ENCODE data around the gene B4GALT4. TPM values are rescaled to one million over a fixed set of nuclear protein-coding genes. Genes with fewer than 3 reads are reported as not detected.

B4GALT4 gene
- 25.3 and 30.1 TPM in 2 replicates for total RNA-seq

GRCh38 chr3:119240591-119241434, at the start of gene B4GALT4:
B4GALT4 (minus strand) TSS chr3:119240878; CDS start chr3:119230099, 10,779 bp downstream.

GRCh38 chr3:119173325-119173724, 67.4 kb downstream of the B4GALT4 start, which contains the start of gene UPK1B:
UPK1B (plus strand) TSS chr3:119173598; CDS start chr3:119186742, 13,144 bp downstream.

Other genes starting within 250 kb of the B4GALT4 start
- not detected in 2 replicates for gene IGSF11, start 206.0 kb downstream of the B4GALT4 start, total RNA-seq
- gene TEX55, start 94.7 kb downstream of the B4GALT4 start, total RNA-seq, result not detected in 2 replicates
- 13.0 and 47.5 TPM in 2 replicates for gene UPK1B, start 67.3 kb downstream of the B4GALT4 start, total RNA-seq
- gene ARHGAP31, start 53.5 kb upstream of the B4GALT4 start, total RNA-seq, result 0.43 and 4.1 TPM in 2 replicates
- gene TMEM39A, start 222.7 kb upstream of the B4GALT4 start, total RNA-seq, result 21.1 and 29.6 TPM in 2 replicates
- 18.1 and 19.2 TPM in 2 replicates for gene POGLUT1, start 228.1 kb upstream of the B4GALT4 start, total RNA-seq